Testis (tissue), 2 donors: ENCODE results near the gene MMAB.

Source experiments
- POLR2A ChIP-seq: fragments of 450-650 bp; IDR thresholded peaks from one replicate; pipeline ENCODE4 v1.6.1; 2017; ENCODE audit warnings: antibody characterized with exemption, mild to moderate bottlenecking, moderate library complexity
- TF ChIP-seq, protein P1 (sequence below), 3 experiments: fragments of 450-650 bp in 2 of 3; fragments of 200-600 bp in 1 of 3; sonication (generic) in 1 of 3; IDR thresholded peaks; one replicate each; pipeline ENCODE4 v1.5.1; 2016 to 2019; ENCODE audit warnings: antibody characterized with exemption in 3 of 3, mild to moderate bottlenecking in 2 of 3, moderate library complexity in 1 of 3

DNA sequence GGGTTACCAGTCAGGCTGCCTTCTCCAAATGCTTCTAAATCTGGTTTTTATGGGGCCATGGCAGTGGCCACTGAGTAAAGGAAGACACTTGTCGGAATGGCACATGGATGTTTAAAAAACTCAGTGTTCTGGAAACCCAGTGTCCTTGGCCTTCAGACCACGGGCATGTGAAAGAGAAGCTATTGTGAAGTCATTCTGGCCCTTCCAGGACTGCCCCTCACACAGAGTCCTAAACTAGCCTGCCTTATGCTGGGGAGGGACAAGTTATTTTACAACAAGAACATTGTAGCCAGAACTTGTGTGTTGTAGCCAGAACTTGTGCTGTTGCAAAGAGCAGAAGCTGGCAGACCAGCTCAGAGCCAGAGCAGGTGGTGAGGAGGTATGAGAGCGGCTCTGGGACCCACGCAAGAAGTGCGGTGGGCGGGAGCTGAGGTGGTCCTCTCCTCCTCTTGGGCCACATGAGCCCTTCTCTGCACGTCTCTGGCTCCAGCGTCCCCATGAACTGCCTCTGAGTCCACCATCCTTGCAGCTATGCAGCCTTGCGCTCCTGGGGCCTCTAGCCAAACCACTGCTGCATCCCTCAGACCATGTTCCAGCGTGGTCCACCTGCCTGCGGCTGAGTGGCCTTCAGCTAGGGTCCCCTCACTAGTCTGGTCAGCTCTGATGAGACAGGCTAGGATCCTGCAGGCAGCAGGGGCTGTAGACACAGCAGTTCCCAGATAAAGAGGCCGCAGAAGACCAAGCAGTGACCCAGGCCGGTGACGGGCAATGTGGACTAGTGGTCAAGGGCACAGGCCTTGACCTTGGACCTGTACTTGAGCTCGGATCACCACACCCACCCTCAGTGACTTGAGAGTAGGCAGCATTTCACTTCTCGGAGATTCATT lies 32.5 kb downstream of the MMAB start:
- TF ChIP-seq, protein P1, sequence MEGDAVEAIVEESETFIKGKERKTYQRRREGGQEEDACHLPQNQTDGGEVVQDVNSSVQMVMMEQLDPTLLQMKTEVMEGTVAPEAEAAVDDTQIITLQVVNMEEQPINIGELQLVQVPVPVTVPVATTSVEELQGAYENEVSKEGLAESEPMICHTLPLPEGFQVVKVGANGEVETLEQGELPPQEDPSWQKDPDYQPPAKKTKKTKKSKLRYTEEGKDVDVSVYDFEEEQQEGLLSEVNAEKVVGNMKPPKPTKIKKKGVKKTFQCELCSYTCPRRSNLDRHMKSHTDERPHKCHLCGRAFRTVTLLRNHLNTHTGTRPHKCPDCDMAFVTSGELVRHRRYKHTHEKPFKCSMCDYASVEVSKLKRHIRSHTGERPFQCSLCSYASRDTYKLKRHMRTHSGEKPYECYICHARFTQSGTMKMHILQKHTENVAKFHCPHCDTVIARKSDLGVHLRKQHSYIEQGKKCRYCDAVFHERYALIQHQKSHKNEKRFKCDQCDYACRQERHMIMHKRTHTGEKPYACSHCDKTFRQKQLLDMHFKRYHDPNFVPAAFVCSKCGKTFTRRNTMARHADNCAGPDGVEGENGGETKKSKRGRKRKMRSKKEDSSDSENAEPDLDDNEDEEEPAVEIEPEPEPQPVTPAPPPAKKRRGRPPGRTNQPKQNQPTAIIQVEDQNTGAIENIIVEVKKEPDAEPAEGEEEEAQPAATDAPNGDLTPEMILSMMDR (IDR thresholded peaks at IDR 0.05) = no peak
- no peak for TF ChIP-seq POLR2A
